ENCODE measurements around the gene MED13L.
"Not testable (repeated sequence)": the region's sequence is repeated elsewhere in the genome, so short reads cannot be mapped to it uniquely, and the experiment has no call there.

MED13L gene

GRCh38 chr12:116152268-116152667 is 125.2 kb downstream of the MED13L start:
- DNase-seq (ENCODE audit: low read depth), result no peak

- no peak for DNase-seq (ENCODE audit: low read depth)
Measured at GRCh38 chr12:116150452-116150851, 127.0 kb downstream of the MED13L start.

GRCh38 chr12:116150001-116150400 is 127.5 kb downstream of the MED13L start:
- DNase-seq (ENCODE audit: low read depth), result no peak

- no peak for DNase-seq (ENCODE audit: low read depth)
Measured at GRCh38 chr12:116148844-116149243, 128.6 kb downstream of the MED13L start.

GRCh38 chr12:116146386-116146785 is 131.1 kb downstream of the MED13L start:
- no peak for DNase-seq (ENCODE audit: low read depth)

GRCh38 chr12:116145451-116145850 is 132.0 kb downstream of the MED13L start:
- no peak for DNase-seq (ENCODE audit: low read depth)

- DNase-seq (ENCODE audit: low read depth), result no peak
Measured at GRCh38 chr12:116144384-116144783, 133.1 kb downstream of the MED13L start.

GRCh38 chr12:116143909-116144308 is 133.6 kb downstream of the MED13L start:
- no peak for DNase-seq (ENCODE audit: low read depth)

GRCh38 chr12:116142936-116143898 is 134.3 kb downstream of the MED13L start:
- DNase-seq (ENCODE audit: low read depth), result no peak

GRCh38 chr12:116141833-116142162 is 135.7 kb downstream of the MED13L start:
- DNase-seq (ENCODE audit: low read depth), result no peak

GRCh38 chr12:116141110-116141832 is 136.2 kb downstream of the MED13L start:
- DNase-seq (ENCODE audit: low read depth), result no peak

- DNase-seq (ENCODE audit: low read depth), result no peak
Measured at GRCh38 chr12:116140529-116140928, 137.0 kb downstream of the MED13L start.

- no peak for DNase-seq (ENCODE audit: low read depth)
Measured at GRCh38 chr12:116138781-116139180, 138.7 kb downstream of the MED13L start.

- DNase-seq (ENCODE audit: low read depth), result no peak
Measured at GRCh38 chr12:116138364-116138763, 139.1 kb downstream of the MED13L start.

- no peak for DNase-seq (ENCODE audit: low read depth)
Measured at GRCh38 chr12:116137318-116137717, 140.2 kb downstream of the MED13L start.

GRCh38 chr12:116136340-116136739 is 141.2 kb downstream of the MED13L start:
- no peak for DNase-seq (ENCODE audit: low read depth)

- DNase-seq (ENCODE audit: low read depth), result no peak
Measured at GRCh38 chr12:116135209-116135930, 142.1 kb downstream of the MED13L start.

GRCh38 chr12:116133636-116134214 is 143.8 kb downstream of the MED13L start:
- no peak for DNase-seq (ENCODE audit: low read depth)

- DNase-seq (ENCODE audit: low read depth), result no peak
Measured at GRCh38 chr12:116133149-116133548, 144.3 kb downstream of the MED13L start.

GRCh38 chr12:116131987-116132386 is 145.5 kb downstream of the MED13L start:
- DNase-seq (ENCODE audit: low read depth), result not testable (repeated sequence)

- no peak for DNase-seq (ENCODE audit: low read depth)
Measured at GRCh38 chr12:116131176-116131575, 146.3 kb downstream of the MED13L start.

- DNase-seq (ENCODE audit: low read depth), result no peak
Measured at GRCh38 chr12:116130431-116130830, 147.1 kb downstream of the MED13L start.

All from T follicular helper cell (primary cell).